ENCODE results near the gene TP53I13.

Gene TP53I13

DNA sequence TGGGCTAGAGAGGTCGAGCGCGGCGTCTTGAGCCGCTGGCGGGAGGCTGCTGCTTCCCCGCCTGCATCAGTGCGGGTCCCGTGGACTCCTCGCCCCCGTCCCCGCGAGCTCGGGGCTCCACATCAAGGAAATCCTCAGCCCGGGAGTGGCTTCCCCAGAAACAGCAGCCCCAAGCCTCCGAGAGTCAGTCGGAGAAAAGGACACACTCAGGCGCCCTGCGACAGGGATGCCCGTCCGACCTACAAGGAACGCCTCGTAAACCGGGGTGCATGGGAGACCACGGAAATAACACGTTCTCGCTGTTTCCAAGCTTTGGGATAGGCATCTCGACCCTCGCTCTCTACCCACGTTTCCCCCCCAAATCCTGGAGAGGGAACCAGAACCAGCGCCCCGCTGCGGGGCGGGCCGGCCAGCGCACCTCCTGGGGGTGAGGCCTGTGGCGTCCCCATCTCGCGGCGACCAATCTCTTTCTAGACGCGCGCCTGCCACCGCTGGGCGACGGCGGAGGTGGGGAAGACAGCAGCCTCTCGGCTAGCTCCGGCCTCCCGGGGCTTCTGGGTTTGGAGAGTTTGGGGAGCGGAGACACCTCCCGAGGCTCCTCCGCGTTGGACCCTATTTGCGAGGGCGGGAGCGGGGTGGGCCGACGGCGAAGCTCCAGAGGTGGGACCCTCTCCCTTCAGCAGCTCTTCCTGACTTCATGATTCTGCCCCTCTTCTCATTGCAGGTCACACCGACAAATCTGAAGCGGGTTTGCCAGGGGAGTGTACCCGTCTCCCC lies 759 bp upstream of the TP53I13 start:
- peak; percentile 92 for DNase-seq (ENCODE audit: low spot score)

DNA sequence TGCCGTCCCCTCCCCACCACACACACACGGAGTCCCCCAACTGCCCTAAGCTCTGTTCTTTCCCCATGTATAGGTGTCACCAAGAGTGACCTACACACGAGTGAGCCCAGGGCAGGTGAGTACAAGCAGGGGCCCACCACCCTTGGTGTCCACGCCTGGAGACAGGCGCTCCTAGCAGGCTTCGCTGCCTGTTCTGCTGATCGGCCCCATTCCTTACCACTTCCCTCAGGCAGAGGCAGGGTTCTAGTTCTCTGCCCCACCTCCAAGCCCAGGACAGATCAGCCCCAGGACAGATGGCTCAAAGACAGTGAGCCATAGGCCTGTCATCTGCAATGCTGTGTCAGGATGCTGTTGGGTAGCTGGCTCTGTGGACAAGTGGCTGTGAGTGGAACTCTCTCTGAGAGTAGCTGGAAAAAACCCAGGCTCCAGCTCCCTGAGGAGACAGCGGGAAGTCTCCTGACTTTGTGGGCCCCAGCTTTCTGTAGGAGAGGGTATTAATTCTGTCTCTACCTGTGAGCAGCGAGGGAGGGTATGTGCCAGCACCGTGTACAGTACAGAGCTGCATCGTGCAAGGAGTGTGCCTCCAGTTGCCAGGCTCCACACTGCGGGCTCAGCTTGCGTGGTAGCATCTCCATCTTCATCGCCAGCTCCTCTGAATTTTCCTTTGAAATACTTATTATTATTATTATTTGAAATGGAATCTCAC lies 897 bp downstream of the TP53I13 start:
- no peak for DNase-seq (ENCODE audit: low spot score)

DNA sequence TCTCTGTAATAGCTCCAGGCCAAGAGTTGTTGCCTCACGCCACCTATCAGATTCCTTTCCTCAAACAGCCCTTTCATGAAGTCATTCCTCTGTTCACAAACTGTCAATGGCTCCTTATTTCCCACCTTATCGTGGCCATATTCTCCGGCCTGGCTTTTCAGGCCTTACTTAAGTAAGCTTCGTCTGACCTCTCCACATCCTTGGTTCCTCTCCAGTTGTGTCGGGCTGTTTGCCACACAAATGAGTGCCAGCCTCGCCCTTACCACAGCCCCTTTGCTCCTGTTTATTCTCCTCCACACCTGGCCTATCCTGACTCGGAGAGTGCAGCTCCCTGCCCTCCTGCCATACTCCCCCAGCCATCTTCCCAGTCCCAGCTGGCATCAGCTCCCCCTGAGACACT lies 2.0 kb downstream of the TP53I13 start:
- no peak for DNase-seq (ENCODE audit: low spot score)

DNA sequence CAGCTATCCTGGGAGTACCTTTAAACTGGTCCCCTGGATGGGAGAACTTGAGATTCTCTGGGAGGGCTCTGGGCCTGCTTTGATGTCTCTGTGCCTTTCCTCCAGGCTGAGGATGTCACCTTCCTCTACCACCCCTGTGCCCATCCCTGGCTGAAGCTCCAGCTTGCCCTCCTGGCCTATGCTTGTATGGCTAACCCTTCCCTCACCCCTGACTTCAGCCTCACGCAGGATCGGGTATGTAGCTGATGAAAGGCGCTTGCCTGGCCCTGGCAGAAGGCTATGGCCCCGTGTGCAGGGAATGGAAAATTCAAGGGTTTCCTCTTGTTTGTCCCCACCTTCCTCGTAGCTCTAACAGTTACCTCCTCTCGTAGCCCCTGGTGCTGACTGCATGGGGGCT lies 3.0 kb downstream of the TP53I13 start:
- no peak for DNase-seq (ENCODE audit: low spot score)

DNA sequence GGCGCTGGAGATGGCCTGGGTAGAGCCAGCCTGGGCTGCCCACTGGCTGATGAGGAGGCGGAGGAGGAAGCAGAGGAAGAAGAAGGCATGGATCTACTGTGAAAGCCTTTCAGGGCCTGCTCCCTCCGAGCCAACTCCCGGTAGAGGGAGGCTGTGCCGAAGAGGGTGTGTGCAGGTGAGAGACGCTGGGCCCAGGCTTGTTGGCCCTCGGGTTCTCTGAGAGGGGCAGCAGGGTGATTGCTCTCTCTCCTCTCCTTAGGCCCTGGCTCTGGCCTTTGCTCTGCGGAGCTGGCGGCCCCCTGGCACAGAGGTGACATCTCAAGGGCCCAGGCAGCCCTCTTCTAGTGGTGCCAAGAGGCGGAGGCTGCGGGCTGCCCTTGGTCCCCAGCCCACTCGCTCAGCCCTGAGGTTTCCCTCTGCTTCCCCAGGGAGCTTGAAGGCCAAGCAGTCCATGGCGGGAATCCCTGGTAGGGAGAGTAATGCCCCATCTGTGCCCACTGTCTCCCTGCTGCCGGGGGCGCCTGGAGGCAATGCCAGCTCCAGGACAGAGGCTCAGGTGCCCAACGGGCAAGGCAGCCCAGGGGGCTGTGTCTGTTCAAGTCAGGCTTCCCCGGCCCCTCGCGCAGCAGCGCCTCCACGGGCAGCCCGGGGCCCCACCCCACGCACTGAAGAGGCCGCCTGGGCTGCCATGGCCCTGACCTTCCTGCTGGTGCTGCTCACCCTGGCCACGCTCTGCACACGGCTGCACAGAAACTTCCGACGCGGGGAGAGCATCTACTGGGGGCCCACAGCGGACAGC lies 3.6 kb downstream of the TP53I13 start:
- DNase-seq (ENCODE audit: low spot score), result no peak

DNA sequence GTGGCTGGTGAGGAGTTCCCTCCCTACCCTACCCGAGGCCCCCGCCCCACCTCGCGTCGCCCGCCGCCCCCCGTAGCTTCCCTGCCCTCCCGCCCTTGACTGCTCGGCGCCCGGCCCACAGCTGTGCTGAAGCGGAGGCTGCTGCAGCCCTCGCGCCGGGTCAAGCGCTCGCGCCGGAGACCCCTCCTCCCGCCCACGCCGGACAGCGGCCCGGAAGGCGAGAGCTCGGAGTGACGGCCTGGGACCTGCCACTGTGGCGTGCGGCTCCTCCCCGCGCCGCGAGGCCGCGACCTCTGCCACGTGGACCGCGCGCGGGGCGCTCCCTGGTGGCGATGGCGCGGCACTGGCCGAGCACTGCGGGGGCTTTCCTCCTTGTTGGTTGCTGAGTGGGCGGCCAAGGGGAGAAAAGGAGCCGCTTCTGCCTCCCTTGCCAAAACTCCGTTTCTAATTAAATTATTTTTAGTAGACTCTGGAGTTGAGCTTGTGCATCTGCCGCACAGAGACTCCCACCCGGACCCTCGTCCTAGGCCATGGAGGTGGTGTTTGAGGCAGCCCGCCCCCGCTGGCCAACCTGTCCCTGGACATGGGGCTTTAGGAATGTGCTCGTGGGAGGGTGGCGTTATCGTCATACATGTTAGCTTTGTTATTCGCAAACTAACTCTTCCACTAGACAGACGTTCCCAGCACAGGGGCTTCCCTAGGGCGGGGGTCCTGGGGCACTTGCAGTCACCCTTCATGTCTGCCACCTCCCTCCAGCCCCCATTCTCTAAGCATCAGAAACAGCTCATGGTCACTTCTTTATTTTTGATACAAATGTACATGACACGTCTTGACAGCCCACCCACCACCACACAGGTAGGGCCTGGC lies 4.4 kb downstream of the TP53I13 start:
- DNase-seq (ENCODE audit: low spot score), result peak; percentile 63

DNA sequence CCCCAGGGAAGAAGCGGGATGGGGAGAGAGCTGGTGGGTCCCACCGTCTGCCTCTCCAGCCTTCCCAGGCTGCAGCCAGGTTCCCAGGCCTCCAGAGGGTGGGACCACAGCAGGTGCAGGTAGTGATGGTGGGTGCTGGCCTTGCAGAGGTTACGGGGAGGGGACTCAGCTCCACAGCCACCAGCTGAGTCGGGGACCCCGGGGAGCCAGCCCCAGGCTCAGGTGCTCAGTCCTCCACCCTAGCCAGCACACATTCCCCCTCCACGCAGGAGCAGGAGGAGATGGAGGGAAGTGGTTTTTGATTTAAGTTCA lies 5.0 kb downstream of the TP53I13 start:
- no peak for DNase-seq (ENCODE audit: low spot score)

DNA sequence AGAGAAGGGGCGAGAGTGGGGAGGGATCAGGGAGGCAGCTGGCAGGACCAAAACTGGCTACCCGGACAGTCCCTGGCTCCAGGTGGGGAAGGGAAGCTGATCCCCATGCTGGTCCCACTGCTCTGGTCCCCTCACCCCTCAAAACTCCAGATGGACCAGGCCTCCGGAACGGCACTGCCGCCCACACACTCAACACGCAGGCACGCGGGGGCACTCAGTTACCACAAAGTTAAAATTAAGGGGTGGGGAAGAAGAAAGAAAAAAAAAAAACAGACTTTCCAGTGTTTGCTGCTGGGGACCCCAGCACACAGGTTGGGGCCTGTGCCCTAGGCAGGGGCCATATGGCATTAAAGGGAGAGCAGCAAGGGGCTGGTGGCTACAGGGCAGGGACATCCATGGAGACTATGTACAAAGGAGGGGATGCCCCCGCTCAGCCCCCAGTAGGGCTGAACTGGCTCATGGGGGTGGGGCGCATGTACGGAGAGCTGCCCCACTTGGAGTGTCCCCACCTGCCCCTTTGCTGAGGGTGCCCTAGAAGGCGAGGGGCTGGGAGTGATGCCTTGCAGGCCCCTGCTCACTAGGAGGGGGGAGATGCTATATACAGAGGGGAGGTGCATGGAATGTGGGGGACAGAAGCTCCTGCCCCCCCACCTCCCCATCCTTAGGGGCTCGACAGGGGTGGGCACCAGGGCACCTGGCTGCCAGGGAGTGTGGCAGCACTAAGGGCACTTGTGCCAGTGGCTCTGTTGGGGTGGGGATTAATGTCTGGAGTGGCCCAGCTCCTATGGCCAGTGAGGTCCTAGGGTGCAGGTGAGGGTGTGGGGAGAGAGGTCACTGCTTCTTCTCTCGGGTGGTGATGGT lies 5.6 kb downstream of the TP53I13 start:
- DNase-seq (ENCODE audit: low spot score), result no peak

DNA sequence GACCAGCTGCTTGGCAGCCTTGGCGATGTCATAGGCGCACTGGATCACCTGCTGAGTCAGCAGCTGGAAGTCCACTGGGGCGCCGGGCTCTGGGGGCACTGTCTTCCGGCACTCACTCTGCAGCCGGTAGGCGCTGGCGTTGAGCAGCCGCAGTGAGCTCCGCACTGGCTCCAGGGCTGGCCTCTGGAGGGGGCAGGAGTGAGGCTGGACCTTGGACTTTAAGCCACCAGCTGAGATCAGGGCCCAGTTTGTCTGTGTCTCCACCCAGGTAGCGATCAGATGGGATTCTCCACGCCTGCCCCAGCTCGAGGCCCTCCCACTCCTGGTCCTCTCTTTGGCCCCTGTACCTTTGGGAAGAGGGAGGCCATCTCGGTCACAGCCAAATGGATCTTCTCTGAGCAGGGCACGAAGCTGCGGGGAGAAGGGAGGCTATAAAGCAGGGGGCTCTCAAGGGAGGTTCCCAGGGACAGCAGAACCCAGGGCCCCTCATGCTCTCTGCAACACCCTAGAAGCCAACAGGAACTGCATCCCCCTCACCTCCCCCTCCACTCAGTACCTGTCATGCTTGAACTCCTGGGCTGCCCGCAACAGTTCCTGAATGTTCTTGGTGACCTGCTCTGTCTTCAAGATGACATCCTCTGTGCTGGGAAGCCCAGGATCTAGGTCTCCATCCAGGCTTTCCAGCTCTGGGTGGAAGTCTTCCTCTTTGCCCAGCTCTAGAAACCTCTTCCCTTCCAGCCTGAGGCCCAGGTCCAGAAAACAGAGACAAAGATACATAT lies 6.4 kb downstream of the TP53I13 start:
- DNase-seq (ENCODE audit: low spot score), result peak; percentile 96

DNA sequence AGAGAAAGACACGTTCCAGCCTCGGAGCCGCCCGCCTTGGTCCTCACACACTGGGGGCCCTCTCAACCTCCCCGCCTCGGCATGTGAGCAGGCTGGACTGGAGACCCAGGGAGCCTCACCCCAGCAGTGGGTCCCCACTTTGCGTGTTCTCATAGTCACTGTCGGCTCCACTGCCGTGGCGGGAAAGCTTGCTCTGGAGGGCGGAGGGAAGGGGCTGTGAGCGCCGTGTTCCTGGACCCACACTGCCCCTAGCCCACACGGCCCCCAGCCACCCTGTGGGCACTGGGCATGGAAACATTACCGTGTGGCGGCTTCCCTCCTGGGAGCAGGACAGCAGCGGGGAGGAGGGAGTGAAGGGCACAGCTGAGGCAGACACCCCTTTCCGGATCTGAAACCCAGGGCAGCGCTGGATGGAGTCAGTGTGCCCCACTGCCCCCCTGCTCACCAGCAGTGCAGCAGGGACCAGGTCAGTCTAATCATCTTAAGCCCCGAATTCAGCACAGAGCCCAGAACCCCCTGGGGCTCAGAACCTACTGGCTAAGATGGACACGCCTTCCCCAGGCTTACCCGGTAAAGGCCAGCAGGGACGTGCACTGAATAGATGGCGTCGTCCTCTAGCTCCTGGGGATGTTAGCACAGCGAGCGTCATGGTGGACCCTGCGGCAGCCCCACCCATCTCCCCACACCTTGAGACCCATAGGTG lies 7.2 kb downstream of the TP53I13 start:
- DNase-seq (ENCODE audit: low spot score), result no peak

DNA sequence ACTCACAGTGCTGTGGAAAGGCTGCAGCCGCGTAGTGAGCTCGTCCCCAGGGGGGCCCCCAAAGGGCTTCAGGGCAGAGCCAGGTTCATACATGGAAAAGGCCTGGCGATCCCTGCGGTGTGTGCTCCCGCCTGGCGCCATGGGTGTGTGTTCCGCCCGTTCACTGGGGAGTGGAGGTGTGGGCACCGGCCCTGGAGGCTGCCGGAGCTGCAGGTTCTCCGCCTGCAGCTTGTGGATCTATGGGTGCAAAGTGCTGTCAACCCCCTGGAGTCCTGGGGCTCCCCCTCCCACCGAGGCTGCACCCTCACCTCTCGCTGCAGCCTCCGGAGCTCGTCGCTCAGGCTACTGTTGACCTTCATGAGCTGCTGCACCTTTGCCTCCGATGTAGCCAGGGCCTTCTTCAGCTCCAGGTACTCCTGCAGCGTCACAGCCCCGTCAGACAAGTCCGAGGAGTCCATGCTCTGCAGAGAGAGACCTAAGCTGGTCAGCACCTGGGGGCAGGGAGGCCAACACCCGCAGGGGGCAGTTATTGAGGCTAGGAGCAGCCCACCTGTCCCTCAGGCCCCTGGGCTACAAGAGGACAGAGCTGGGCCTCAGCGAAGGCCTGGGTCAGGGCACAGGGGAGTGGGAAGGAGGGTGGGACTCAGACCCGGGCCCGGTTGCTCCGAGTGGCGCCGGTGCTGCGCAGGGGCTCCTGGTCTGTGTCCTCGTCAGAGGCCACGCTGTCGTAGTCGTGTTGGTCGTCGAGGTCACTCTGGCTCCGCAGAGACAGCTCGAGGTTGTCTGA lies 7.9 kb downstream of the TP53I13 start:
- no peak for DNase-seq (ENCODE audit: low spot score)

DNA sequence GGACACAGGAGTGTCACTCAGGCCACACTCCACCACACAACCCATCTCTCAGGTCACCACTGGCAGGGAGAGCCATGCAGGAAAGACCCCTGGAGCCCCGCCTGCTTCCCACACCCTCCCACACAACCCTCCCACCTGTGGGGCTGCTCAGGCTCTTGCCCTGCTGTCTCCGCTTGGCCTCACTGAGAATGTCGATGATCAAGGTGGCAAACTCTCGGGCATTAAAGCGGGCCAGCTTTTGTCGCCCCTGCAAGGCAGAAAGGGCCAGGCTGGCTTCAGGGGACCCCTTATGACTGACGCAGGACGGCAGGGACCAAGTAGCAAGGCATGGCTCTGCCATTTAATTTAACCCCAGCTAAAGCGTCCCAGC lies 8.5 kb downstream of the TP53I13 start:
- DNase-seq (ENCODE audit: low spot score), result no peak

DNA sequence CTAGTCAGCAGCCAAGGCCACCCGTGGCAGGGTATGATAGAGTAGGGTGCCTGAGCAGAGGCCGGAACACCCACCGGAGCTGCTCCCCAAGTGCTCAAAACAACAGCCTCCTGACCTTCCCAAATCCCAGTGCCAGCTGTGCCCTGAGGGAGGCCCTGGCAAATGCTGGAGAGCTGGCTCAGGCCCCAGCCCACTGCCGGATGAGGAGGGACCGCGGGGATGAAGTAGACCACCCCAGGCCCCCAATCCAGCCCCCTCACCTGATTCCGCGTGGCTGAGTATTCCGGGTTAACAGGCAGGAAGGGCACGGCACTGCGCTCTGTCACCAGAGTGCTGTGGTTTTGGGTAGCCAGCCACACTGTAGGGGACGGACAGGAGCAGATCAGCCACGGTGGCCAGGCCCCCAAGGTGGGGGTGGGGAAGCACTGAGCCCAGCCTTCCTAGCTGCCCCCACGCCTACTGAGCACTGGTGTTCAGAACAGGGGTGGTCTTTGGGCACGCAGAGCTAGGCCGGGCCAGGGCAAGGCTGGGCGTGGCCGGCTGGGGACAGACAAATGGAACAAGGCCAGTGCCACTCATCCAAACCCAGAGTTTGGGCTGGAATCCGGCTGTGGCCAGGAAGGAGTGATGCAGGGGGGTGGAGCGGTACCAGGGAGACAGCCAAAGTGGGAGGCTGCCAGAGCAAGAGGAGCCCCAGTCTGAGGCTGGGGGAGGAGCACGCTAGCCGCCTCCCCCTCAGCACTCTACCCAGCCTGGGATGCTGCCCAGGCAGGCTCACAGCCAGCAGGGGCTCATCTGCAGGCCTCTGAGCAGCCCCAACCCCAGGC lies 9.1 kb downstream of the TP53I13 start:
- DNase-seq (ENCODE audit: low spot score), result no peak

DNA sequence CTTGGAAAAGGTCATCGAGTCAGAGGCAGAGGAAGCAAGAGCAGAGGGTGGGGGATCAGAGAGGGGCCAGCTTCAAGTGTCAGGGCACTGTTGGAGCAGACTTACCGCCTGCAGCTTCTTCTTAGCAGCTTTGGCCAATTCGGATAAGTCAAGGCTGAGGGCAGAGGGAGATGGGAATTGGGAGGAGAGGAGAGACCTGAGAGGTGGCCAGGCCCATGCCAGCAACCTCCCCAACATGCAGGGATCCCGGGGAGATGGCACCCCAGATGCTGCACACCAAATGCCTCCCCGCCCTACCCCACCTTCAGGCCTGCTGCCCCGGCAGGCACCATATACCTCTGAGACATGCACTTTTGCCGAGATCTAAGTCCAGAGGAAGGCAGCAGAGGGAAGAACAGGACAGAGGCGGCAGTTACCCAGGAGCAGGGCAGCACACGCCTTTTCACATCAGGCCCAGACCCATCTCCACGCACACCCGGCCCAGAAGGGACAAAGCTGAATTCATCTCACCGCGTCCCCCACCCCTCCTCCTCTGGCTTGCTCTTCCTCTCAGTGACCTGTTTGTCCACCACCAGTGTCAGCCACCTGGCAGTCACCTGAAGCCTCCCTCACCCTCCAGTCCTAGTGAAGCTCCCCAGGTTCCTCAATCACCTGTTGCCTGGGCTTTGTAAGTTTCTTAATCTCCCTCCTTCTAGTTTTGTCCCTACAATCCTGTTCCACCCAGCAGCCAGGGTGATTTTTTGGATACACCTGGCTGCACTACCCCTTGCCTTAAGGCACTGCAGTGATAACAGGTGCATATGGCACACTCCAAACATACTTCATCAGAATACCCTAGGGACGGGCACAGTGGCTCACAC lies 10.4 kb downstream of the TP53I13 start:
- DNase-seq (ENCODE audit: low spot score), result no peak

DNA sequence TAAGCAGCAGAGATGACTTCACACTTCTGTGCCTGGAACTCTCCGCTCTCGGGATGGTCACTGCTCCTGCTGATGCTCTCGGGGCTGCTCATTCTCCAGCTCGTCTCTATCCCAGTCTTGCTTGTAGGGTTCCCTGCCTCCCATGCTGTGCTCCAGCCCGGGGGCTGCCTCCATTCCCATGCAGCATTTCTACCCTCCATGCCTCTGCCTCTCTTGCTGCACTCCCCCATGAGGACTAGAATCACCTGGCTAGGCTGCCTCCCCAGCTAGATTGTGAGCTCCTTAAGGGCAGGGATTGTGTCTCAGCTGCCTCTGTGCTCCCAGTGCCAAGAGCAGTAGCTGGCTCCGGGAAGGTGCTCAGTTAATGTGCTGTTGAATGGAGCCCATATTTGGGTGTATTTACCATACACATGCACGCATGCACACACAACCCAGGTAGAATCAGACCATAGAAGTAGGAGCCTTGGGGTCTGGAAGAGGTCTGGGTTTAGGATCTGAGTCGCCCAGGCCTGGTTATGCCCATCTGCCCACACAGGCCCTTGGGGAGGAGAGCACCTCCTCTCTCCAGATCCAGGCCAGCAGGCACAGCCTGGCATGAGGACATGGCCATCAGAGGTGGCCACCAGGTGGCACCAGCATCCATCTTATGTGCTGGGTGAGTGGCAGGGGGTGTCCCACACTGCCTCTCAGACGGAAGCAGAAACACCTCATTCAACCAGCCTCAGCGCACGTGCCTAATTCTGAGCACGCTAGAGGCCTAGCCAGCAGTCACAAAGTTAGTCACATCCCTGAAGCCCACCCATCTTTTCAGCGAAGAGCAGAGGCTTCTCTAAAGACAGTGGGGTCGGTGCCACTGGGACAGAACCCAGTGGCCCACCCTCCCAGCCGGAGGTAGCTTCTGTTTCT lies 11.6 kb downstream of the TP53I13 start:
- peak; percentile 98 for DNase-seq (ENCODE audit: low spot score)

Data from HuH-7.5 (cell line).